ENCODE data around the gene C13orf46. TPM values are rescaled to one million over a fixed set of nuclear protein-coding genes. Genes with fewer than 3 reads are reported as not detected.
"Not testable (repeated sequence)": the region's sequence is repeated elsewhere in the genome, so short reads cannot be mapped to it uniquely, and the experiment has no call there.

Gene C13orf46
- total and polyA plus RNA-seq, 2 experiments from 2014 or later = 1.7 TPM; not detected in 1

GRCh38 chr13:114020750-114021463 lies 47.0 kb upstream of the C13orf46 start:
- Histone ChIP-seq H3K9me3 (ENCODE audit: low read depth) (no peaks in the 10 kb centered on the region), H3K27me3 (replicated peaks; ENCODE audit: insufficient read depth) (no peaks in the 10 kb centered on the region), H3F3A (ENCODE audit: insufficient read depth) (no peaks in the 10 kb centered on the region), H3K9ac (no peak overlapping the region), H3K9me2 (ENCODE audit: insufficient read depth) (no peaks in the 10 kb centered on the region), H3K36me3 (ENCODE audit: low read depth) (peaks cover 15% of the 10 kb centered on the region; the same call in 1 of the 2 replicates), H3K79me2 (ENCODE audit: insufficient read depth) (peaks cover 21% of the 10 kb centered on the region; the same call in 1 of the 2 replicates), H4K20me1 (ENCODE audit: insufficient read depth) (no peaks in the 10 kb centered on the region), H3K4me2 (ENCODE audit: unreplicated experiment) (no peak overlapping the region), H2AFZ (no peak overlapping the region), H3K27ac (no peak overlapping the region), H3K4me3 (no peak overlapping the region), H3K4me1 (ENCODE audit: insufficient read depth) (no peaks in the 10 kb centered on the region)
- WGBS, 2 experiments (ENCODE audit: low coverage in 1 of 2, low lambda C conversion rate in 2 of 2, missing lambda C conversion rate in 2 of 2) = 93% methylated on average over 29 to 32 of the region's 32 CpGs
- no peak for DNase-seq
- TF ChIP-seq EZH2phosphoT487 (IDR thresholded peaks at IDR 0.05; ENCODE audit: insufficient read depth, low read depth) (no peak), EZH2 (IDR thresholded peaks at IDR 0.05; ENCODE audit: insufficient read depth, poor library complexity, severe bottlenecking) (no peak)
- in situ Hi-C loops (cut with MboI) = no loop called here

DNA sequence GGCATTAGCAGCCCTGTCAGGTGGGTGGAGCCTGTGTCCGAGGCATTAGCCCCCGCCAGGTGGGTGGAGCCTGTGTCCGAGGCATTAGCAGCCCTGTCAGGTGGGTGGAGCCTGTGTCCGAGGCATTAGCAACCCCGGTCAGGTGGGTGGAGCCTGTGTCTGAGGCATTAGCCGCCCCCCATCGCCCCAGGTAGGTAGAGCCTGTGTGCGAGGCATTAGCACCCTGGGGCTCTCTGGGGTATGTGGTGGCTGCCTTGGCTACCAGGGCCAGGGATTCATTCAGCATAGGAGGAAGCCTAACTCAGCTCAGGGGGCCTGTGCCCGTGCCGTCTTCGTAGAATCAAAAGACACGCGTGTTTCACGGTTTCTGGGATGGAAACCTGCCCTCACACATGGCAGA lies 46.3 kb upstream of the C13orf46 start:
- peaks cover 14% of the 10 kb centered on the region; the same call in 1 of the 2 replicates for H3K79me2 ChIP-seq (ENCODE audit: insufficient read depth)
- H3K9me3 ChIP-seq (ENCODE audit: low read depth); H2AFZ ChIP-seq; H3K4me3 ChIP-seq; H3F3A ChIP-seq (ENCODE audit: insufficient read depth); H3K27ac ChIP-seq; H3K4me1 ChIP-seq (ENCODE audit: insufficient read depth); DNase-seq; H3K9ac ChIP-seq; in situ Hi-C loops (cut with MboI); H3K27me3 ChIP-seq (replicated peaks; ENCODE audit: insufficient read depth); H4K20me1 ChIP-seq (ENCODE audit: insufficient read depth); H3K4me2 ChIP-seq (ENCODE audit: unreplicated experiment); H3K9me2 ChIP-seq (ENCODE audit: insufficient read depth); H3K36me3 ChIP-seq (ENCODE audit: low read depth): not testable (repeated sequence)
- WGBS, 2 experiments (ENCODE audit: low coverage in 1 of 2, low lambda C conversion rate in 2 of 2, missing lambda C conversion rate in 2 of 2) = 96 to 99% methylated on average over 10 to 12 of the region's 14 CpGs

DNA sequence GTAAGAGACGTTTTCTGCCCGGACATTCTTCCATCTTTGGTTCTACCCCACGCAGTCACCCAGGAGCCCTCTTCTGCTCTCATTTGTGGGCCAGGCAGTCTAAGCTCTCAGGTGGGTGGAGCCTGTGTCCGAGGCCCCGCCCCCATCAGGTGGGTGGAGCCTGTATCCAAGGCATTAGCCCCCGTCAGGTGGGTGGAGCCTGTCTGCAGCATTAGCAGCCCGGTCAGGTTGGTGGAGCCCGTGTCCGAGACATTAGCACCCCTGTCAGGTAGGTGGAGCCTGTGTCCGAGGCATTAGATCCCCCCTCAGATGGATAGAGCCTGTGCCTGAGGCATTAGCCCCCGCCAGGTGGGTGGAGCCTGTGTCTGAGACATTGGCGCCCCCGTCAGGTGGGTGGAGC lies 45.5 kb upstream of the C13orf46 start:
- no peaks in the 10 kb centered on the region for H3K9me3 ChIP-seq (ENCODE audit: low read depth)
- H3K79me2 ChIP-seq (ENCODE audit: insufficient read depth) = 0 out of 2 replicates have a peak, but pooled peaks cover 6% of the 10 kb centered on the region
- no peak overlapping the region for H2AFZ ChIP-seq
- H4K20me1 ChIP-seq (ENCODE audit: insufficient read depth) = no peaks in the 10 kb centered on the region
- no peak overlapping the region for H3K4me2 ChIP-seq (ENCODE audit: unreplicated experiment)
- H3K9me2 ChIP-seq (ENCODE audit: insufficient read depth) = no peaks in the 10 kb centered on the region
- no peak overlapping the region for H3K4me3 ChIP-seq
- H3K27me3 ChIP-seq (replicated peaks; ENCODE audit: insufficient read depth) = no peaks in the 10 kb centered on the region
- 72 to 75% methylated on average over 9 to 13 of the region's 13 CpGs for WGBS, 2 experiments (ENCODE audit: low coverage in 1 of 2, low lambda C conversion rate in 2 of 2, missing lambda C conversion rate in 2 of 2)
- in situ Hi-C loops (cut with MboI) = no loop called here
- TF ChIP-seq EZH2phosphoT487 (IDR thresholded peaks at IDR 0.05; ENCODE audit: insufficient read depth, low read depth) = no peak
- H3K27ac ChIP-seq = no peak overlapping the region
- peak; percentile 44 for DNase-seq
- H3K9ac ChIP-seq = no peak overlapping the region
- no peaks in the 10 kb centered on the region for H3F3A ChIP-seq (ENCODE audit: insufficient read depth)
- 0 out of 2 replicates have a peak, but pooled peaks cover 3% of the 10 kb centered on the region for H3K4me1 ChIP-seq (ENCODE audit: insufficient read depth)
- peaks cover 13% of the 10 kb centered on the region; the same call in 1 of the 2 replicates for H3K36me3 ChIP-seq (ENCODE audit: low read depth)

- Histone ChIP-seq H3K79me2 (ENCODE audit: insufficient read depth) (no peaks in the 10 kb centered on the region), H3K9me2 (ENCODE audit: insufficient read depth) (no peaks in the 10 kb centered on the region), H3K27ac (no peak overlapping the region), H3K9me3 (ENCODE audit: low read depth) (no peaks in the 10 kb centered on the region), H3K36me3 (ENCODE audit: low read depth) (peaks cover 17% of the 10 kb centered on the region; the same call in 1 of the 2 replicates), H3K4me1 (ENCODE audit: insufficient read depth) (0 out of 2 replicates have a peak, but pooled peaks cover 3% of the 10 kb centered on the region), H3K4me3 (no peak overlapping the region), H3K4me2 (ENCODE audit: unreplicated experiment) (no peak overlapping the region), H4K20me1 (ENCODE audit: insufficient read depth) (no peaks in the 10 kb centered on the region), H3K9ac (no peak overlapping the region), H2AFZ (no peak overlapping the region), H3F3A (ENCODE audit: insufficient read depth) (no peaks in the 10 kb centered on the region), H3K27me3 (replicated peaks; ENCODE audit: insufficient read depth) (no peaks in the 10 kb centered on the region)
- 80 to 83% methylated on average over 19 to 20 of the region's 20 CpGs for WGBS, 2 experiments (ENCODE audit: low coverage in 1 of 2, low lambda C conversion rate in 2 of 2, missing lambda C conversion rate in 2 of 2)
- TF ChIP-seq EZH2 (IDR thresholded peaks at IDR 0.05; ENCODE audit: insufficient read depth, poor library complexity, severe bottlenecking) = no peak
- DNase-seq = no peak
- in situ Hi-C loops (cut with MboI) = no loop called here
Measured at GRCh38 chr13:114018461-114019055, 44.7 kb upstream of the C13orf46 start.
